Measurements from ENCODE around the gene AOX1. TPM values are rescaled to one million over a fixed set of nuclear protein-coding genes. Genes with fewer than 3 reads are reported as not detected.
"Not testable (repeated sequence)": the region's sequence is repeated elsewhere in the genome, so short reads cannot be mapped to it uniquely, and the experiment has no call there.

AOX1 gene
- total and polyA plus RNA-seq, 2 donors (not counting 1 experiment from before 2014, with no cell fraction given), result 0.18 TPM; not detected in 1

DNA sequence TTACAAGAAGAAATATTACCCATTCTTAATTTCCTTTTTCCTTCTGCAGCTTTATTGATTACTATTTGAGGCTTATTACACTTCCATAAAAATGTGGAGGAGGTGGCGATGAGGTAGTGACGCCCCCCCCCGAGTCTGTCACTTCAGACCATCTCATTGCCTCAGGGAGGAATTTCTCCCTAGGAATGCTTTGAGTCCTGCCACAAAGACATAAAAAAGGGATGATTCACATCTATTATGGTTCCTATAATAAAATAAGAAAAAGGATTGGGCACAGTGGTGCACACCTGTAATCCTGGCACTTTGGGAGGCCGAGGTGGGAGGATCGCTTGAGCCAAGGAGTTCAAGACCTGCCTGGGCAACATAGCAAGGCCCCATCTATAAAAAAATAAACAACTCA lies 93.7 kb downstream of the AOX1 start:
- Histone ChIP-seq H2AFZ (ENCODE audit: insufficient read depth, low read depth, low read length, poor library complexity, severe bottlenecking) (no peak overlapping the region), H3K4me2 (replicated peaks; ENCODE audit: low read depth, low read length, poor library complexity, severe bottlenecking) (no peak overlapping the region), H3K4me1 (ENCODE audit: control insufficient read depth in 2 of 2, insufficient read depth in 2 of 2, low read length in 2 of 2) (no peaks in the 10 kb centered on the region), H4K20me1 (ENCODE audit: control insufficient read depth, insufficient read depth, low read length, poor library complexity, severe bottlenecking) (no peaks in the 10 kb centered on the region), H3K27me3 (replicated peaks in 1 of 4; ENCODE audit: control extremely low read depth in 1 of 4, control insufficient read depth in 3 of 4, insufficient read depth in 4 of 4, low read length in 3 of 4) (no peaks in the 10 kb centered on the region), H3K79me2 (ENCODE audit: control insufficient read depth, insufficient read depth, low read length) (no peaks in the 10 kb centered on the region), H3K27ac (ENCODE audit: low read length in 2 of 2) (no peak overlapping the region), H3K9me3 (ENCODE audit: control extremely low read depth in 1 of 3, control insufficient read depth in 2 of 3, insufficient read depth in 1 of 3, low read length in 2 of 3) (no peaks in the 10 kb centered on the region), H3K4me3 (ENCODE audit: control extremely low read depth in 1 of 5, extremely low read depth in 1 of 5, insufficient read depth in 1 of 5, low read depth in 2 of 5, low read length in 4 of 5) (no peak overlapping the region), H3K9ac (ENCODE audit: low read length) (no peak overlapping the region), H3K36me3 (replicated peaks in 1 of 2; ENCODE audit: control extremely low read depth in 1 of 2, control insufficient read depth in 1 of 2, extremely low read depth in 1 of 2, insufficient read depth in 2 of 2, low read length in 1 of 2) (no peaks in the 10 kb centered on the region)
- no peak for ATAC-seq (ENCODE audit: low read depth)
- intact Hi-C loops (cut with micrococcal nuclease), result no loop called here
- Mint-ChIP-seq H3K27me3 (peaks cover 18% of the 10 kb centered on the region), H3K4me1 (no peaks in the 10 kb centered on the region), H3K4me3 (no peak overlapping the region), H3K9me3 (ENCODE audit: insufficient read depth) (no peaks in the 10 kb centered on the region), H3K27ac (no peak overlapping the region)
- whole genome bisulfite sequencing (ENCODE audit: insufficient coverage), result 100% methylated on average over 2 of the region's 5 CpGs
- no peak for DNase-seq
- no peak for TF ChIP-seq EZH2 (IDR thresholded peaks at IDR 0.05; ENCODE audit: borderline replicate concordance, insufficient read depth, low read depth, low read length, poor library complexity, severe bottlenecking)
- CTCF ChIA-PET, result no interaction called here
- POLR2A ChIA-PET, result no interaction called here

DNA sequence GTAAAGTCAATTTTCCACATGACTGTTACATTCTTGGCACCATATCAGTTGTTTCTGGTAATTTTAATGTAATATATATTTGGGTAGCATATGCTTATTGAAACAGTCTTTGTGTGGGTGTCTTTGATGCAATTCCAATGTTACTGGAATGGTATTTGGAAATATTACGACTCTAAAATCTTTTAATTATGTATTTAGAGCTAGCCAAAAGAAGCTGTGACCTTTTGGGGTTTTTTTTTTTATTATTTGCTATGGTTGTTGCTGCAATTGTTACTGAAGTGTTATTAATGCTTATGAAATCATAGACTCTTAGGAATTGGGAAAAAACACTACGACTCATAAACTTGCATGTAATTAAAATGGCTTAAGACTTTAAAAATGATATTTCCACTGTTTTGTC lies 95.9 kb downstream of the AOX1 start:
- H3K4me3 ChIP-seq (ENCODE audit: control extremely low read depth in 1 of 5, extremely low read depth in 1 of 5, insufficient read depth in 1 of 5, low read depth in 2 of 5, low read length in 4 of 5), result no peak overlapping the region
- intact Hi-C loops (cut with micrococcal nuclease), result no loop called here
- H3K4me1 ChIP-seq (ENCODE audit: control insufficient read depth in 2 of 2, insufficient read depth in 2 of 2, low read length in 2 of 2), result no peaks in the 10 kb centered on the region
- H3K4me2 ChIP-seq (replicated peaks; ENCODE audit: low read depth, low read length, poor library complexity, severe bottlenecking), result no peak overlapping the region
- WGBS (ENCODE audit: insufficient coverage), result no CpG with 5 or more reads among the region's 2 CpGs
- Mint-ChIP-seq H3K27me3 (peaks cover 22% of the 10 kb centered on the region), H3K27ac (no peak overlapping the region), H3K9me3 (ENCODE audit: insufficient read depth) (no peaks in the 10 kb centered on the region), H3K4me3 (no peak overlapping the region), H3K4me1 (no peaks in the 10 kb centered on the region)
- H3K27ac ChIP-seq (ENCODE audit: low read length in 2 of 2), result no peak overlapping the region
- ChIA-PET POLR2A (no interaction called here), CTCF (no interaction called here)
- no peak overlapping the region for H2AFZ ChIP-seq (ENCODE audit: insufficient read depth, low read depth, low read length, poor library complexity, severe bottlenecking)
- no peak overlapping the region for H3K9ac ChIP-seq (ENCODE audit: low read length)
- no peaks in the 10 kb centered on the region for H3K9me3 ChIP-seq (ENCODE audit: control extremely low read depth in 1 of 3, control insufficient read depth in 2 of 3, insufficient read depth in 1 of 3, low read length in 2 of 3)
- H3K36me3 ChIP-seq (replicated peaks in 1 of 2; ENCODE audit: control extremely low read depth in 1 of 2, control insufficient read depth in 1 of 2, extremely low read depth in 1 of 2, insufficient read depth in 2 of 2, low read length in 1 of 2), result no peaks in the 10 kb centered on the region
- DNase-seq (no peak), ATAC-seq (ENCODE audit: low read depth) (no peak)
- H3K79me2 ChIP-seq (ENCODE audit: control insufficient read depth, insufficient read depth, low read length), result no peaks in the 10 kb centered on the region
- no peaks in the 10 kb centered on the region for H3K27me3 ChIP-seq (replicated peaks in 1 of 4; ENCODE audit: control extremely low read depth in 1 of 4, control insufficient read depth in 3 of 4, insufficient read depth in 4 of 4, low read length in 3 of 4)
- TF ChIP-seq EZH2 (IDR thresholded peaks at IDR 0.05; ENCODE audit: borderline replicate concordance, insufficient read depth, low read depth, low read length, poor library complexity, severe bottlenecking), result no peak
- TF ChIP-seq, protein P1, sequence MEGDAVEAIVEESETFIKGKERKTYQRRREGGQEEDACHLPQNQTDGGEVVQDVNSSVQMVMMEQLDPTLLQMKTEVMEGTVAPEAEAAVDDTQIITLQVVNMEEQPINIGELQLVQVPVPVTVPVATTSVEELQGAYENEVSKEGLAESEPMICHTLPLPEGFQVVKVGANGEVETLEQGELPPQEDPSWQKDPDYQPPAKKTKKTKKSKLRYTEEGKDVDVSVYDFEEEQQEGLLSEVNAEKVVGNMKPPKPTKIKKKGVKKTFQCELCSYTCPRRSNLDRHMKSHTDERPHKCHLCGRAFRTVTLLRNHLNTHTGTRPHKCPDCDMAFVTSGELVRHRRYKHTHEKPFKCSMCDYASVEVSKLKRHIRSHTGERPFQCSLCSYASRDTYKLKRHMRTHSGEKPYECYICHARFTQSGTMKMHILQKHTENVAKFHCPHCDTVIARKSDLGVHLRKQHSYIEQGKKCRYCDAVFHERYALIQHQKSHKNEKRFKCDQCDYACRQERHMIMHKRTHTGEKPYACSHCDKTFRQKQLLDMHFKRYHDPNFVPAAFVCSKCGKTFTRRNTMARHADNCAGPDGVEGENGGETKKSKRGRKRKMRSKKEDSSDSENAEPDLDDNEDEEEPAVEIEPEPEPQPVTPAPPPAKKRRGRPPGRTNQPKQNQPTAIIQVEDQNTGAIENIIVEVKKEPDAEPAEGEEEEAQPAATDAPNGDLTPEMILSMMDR (IDR thresholded peaks at IDR 0.05), result no peak
- H4K20me1 ChIP-seq (ENCODE audit: control insufficient read depth, insufficient read depth, low read length, poor library complexity, severe bottlenecking), result no peaks in the 10 kb centered on the region

DNA sequence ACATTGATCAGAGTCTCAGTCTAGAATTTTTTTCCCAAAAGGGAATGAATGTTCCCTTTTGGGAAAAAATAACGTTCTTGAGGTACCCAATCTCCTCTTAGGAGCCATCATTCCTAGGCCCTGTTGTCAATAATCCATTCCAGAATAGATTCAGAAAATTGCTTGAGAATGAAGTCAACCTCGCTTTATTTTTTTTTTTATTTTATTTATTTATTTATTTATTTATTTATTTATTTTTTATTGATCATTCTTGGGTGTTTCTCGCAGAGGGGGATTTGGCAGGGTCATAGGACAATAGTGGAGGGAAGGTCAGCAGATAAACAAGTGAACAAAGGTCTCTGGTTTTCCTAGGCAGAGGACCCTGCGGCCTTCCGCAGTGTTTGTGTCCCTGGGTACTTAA lies 96.6 kb downstream of the AOX1 start:
- H2AFZ ChIP-seq (ENCODE audit: insufficient read depth, low read depth, low read length, poor library complexity, severe bottlenecking); H3K9me3 Mint-ChIP-seq (ENCODE audit: insufficient read depth); H3K4me1 ChIP-seq (ENCODE audit: control insufficient read depth in 2 of 2, insufficient read depth in 2 of 2, low read length in 2 of 2); H3K36me3 ChIP-seq (replicated peaks in 1 of 2; ENCODE audit: control extremely low read depth in 1 of 2, control insufficient read depth in 1 of 2, extremely low read depth in 1 of 2, insufficient read depth in 2 of 2, low read length in 1 of 2); H3K4me1 Mint-ChIP-seq; H3K4me3 ChIP-seq (ENCODE audit: control extremely low read depth in 1 of 5, extremely low read depth in 1 of 5, insufficient read depth in 1 of 5, low read depth in 2 of 5, low read length in 4 of 5); H3K4me2 ChIP-seq (replicated peaks; ENCODE audit: low read depth, low read length, poor library complexity, severe bottlenecking); ATAC-seq (ENCODE audit: low read depth); H4K20me1 ChIP-seq (ENCODE audit: control insufficient read depth, insufficient read depth, low read length, poor library complexity, severe bottlenecking); H3K27me3 ChIP-seq (replicated peaks in 1 of 4; ENCODE audit: control extremely low read depth in 1 of 4, control insufficient read depth in 3 of 4, insufficient read depth in 4 of 4, low read length in 3 of 4); H3K4me3 Mint-ChIP-seq; POLR2A ChIA-PET; H3K79me2 ChIP-seq (ENCODE audit: control insufficient read depth, insufficient read depth, low read length); DNase-seq; H3K27ac ChIP-seq (ENCODE audit: low read length in 2 of 2); H3K27ac Mint-ChIP-seq; CTCF ChIA-PET; H3K9me3 ChIP-seq (ENCODE audit: control extremely low read depth in 1 of 3, control insufficient read depth in 2 of 3, insufficient read depth in 1 of 3, low read length in 2 of 3); intact Hi-C loops (cut with micrococcal nuclease); H3K9ac ChIP-seq (ENCODE audit: low read length): not testable (repeated sequence)
- H3K27me3 Mint-ChIP-seq, result peaks cover 26% of the 10 kb centered on the region
- no CpG with 5 or more reads among the region's 5 CpGs for WGBS (ENCODE audit: insufficient coverage)

All from B cell (primary cell).